Measurements from ENCODE around the gene DDAH1. TPM values are rescaled to one million over a fixed set of nuclear protein-coding genes. Genes with fewer than 3 reads are reported as not detected.
"Not testable (repeated sequence)": the region's sequence is repeated elsewhere in the genome, so short reads cannot be mapped to it uniquely, and the experiment has no call there.

Gene DDAH1
- total RNA-seq, 1 donor from 2014 or later: 10.8 TPM

GRCh38 chr1:85356130-85356529, 108.8 kb downstream of the DDAH1 start:
- Mint-ChIP-seq H3K4me1 (ENCODE audit: unreplicated experiment) (peaks cover 22% of the 10 kb centered on the region), H3K4me3 (ENCODE audit: unreplicated experiment) (no peak overlapping the region), H3K9me3 (ENCODE audit: unreplicated experiment) (no peaks in the 10 kb centered on the region), H3K36me3 (ENCODE audit: low read depth, unreplicated experiment) (no peaks in the 10 kb centered on the region), H3K27me3 (ENCODE audit: unreplicated experiment) (no peaks in the 10 kb centered on the region), H3K27ac (ENCODE audit: unreplicated experiment) (no peak overlapping the region)
- TF ChIP-seq CTCF (IDR thresholded peaks at IDR 0.05; ENCODE audit: unreplicated experiment): no peak
- DNase-seq (ENCODE audit: low spot score): no peak

GRCh38 chr1:85352055-85352454, 112.9 kb downstream of the DDAH1 start:
- H3K27me3 Mint-ChIP-seq (ENCODE audit: unreplicated experiment): no peaks in the 10 kb centered on the region
- no peak overlapping the region for H3K27ac Mint-ChIP-seq (ENCODE audit: unreplicated experiment)
- no peak for DNase-seq (ENCODE audit: low spot score)
- TF ChIP-seq CTCF (IDR thresholded peaks at IDR 0.05; ENCODE audit: unreplicated experiment): no peak
- H3K4me3 Mint-ChIP-seq (ENCODE audit: unreplicated experiment): no peak overlapping the region
- H3K36me3 Mint-ChIP-seq (ENCODE audit: low read depth, unreplicated experiment): no peaks in the 10 kb centered on the region
- H3K4me1 Mint-ChIP-seq (ENCODE audit: unreplicated experiment): peaks cover 12% of the 10 kb centered on the region
- H3K9me3 Mint-ChIP-seq (ENCODE audit: unreplicated experiment): no peaks in the 10 kb centered on the region

GRCh38 chr1:85351202-85351828, 113.6 kb downstream of the DDAH1 start:
- no peak for DNase-seq (ENCODE audit: low spot score)
- Mint-ChIP-seq H3K27me3 (ENCODE audit: unreplicated experiment) (no peaks in the 10 kb centered on the region), H3K4me3 (ENCODE audit: unreplicated experiment) (no peak overlapping the region), H3K9me3 (ENCODE audit: unreplicated experiment) (no peaks in the 10 kb centered on the region), H3K27ac (ENCODE audit: unreplicated experiment) (no peak overlapping the region), H3K36me3 (ENCODE audit: low read depth, unreplicated experiment) (no peaks in the 10 kb centered on the region), H3K4me1 (ENCODE audit: unreplicated experiment) (peaks cover 12% of the 10 kb centered on the region)
- TF ChIP-seq CTCF (IDR thresholded peaks at IDR 0.05; ENCODE audit: unreplicated experiment): no peak

GRCh38 chr1:85349224-85349623, 115.7 kb downstream of the DDAH1 start:
- no peak for TF ChIP-seq CTCF (IDR thresholded peaks at IDR 0.05; ENCODE audit: unreplicated experiment)
- no peaks in the 10 kb centered on the region for H3K9me3 Mint-ChIP-seq (ENCODE audit: unreplicated experiment)
- no peaks in the 10 kb centered on the region for H3K27me3 Mint-ChIP-seq (ENCODE audit: unreplicated experiment)
- peaks cover 6% of the 10 kb centered on the region for H3K4me1 Mint-ChIP-seq (ENCODE audit: unreplicated experiment)
- no peak overlapping the region for H3K4me3 Mint-ChIP-seq (ENCODE audit: unreplicated experiment)
- H3K27ac Mint-ChIP-seq (ENCODE audit: unreplicated experiment): no peak overlapping the region
- no peak for DNase-seq (ENCODE audit: low spot score)
- no peaks in the 10 kb centered on the region for H3K36me3 Mint-ChIP-seq (ENCODE audit: low read depth, unreplicated experiment)

GRCh38 chr1:85347908-85348307, 117.1 kb downstream of the DDAH1 start:
- TF ChIP-seq CTCF (IDR thresholded peaks at IDR 0.05; ENCODE audit: unreplicated experiment): no peak
- H3K27ac Mint-ChIP-seq (ENCODE audit: unreplicated experiment): no peak overlapping the region
- no peak for DNase-seq (ENCODE audit: low spot score)
- H3K4me1 Mint-ChIP-seq (ENCODE audit: unreplicated experiment): peaks cover 5% of the 10 kb centered on the region
- H3K36me3 Mint-ChIP-seq (ENCODE audit: low read depth, unreplicated experiment): no peaks in the 10 kb centered on the region
- H3K27me3 Mint-ChIP-seq (ENCODE audit: unreplicated experiment): no peaks in the 10 kb centered on the region
- no peak overlapping the region for H3K4me3 Mint-ChIP-seq (ENCODE audit: unreplicated experiment)
- H3K9me3 Mint-ChIP-seq (ENCODE audit: unreplicated experiment): no peaks in the 10 kb centered on the region

GRCh38 chr1:85347275-85347674, 117.7 kb downstream of the DDAH1 start:
- not testable (repeated sequence) for H3K4me3 Mint-ChIP-seq (ENCODE audit: unreplicated experiment); H3K27ac Mint-ChIP-seq (ENCODE audit: unreplicated experiment); H3K4me1 Mint-ChIP-seq (ENCODE audit: unreplicated experiment); DNase-seq (ENCODE audit: low spot score); H3K9me3 Mint-ChIP-seq (ENCODE audit: unreplicated experiment); H3K36me3 Mint-ChIP-seq (ENCODE audit: low read depth, unreplicated experiment); H3K27me3 Mint-ChIP-seq (ENCODE audit: unreplicated experiment)
